Upper lobe of left lung (tissue), 6 donors: ENCODE measurements around the gene IL3RA. TPM values are rescaled to one million over a fixed set of nuclear protein-coding genes. Genes with fewer than 3 reads are reported as not detected.

Source experiments
- ATAC-seq, 2 donors: fragments of 200-7000 bp; cut with Tn5 transposase; one replicate each; pipeline ENCODE4 v1.9.1; 2022; ENCODE audit warnings: mild to moderate bottlenecking in 2 of 2, moderate library complexity in 2 of 2; ENCODE audit not compliant: low FRiP score in 2 of 2
- DNase-seq, 2 donors: peaks; one replicate each; pipeline ENCODE4 v3.0.0-alpha.2; 2019 to 2020
- H3K27ac ChIP-seq, 4 donors: fragments of 200-600 bp; sonication (generic); one replicate each; pipeline ENCODE4 v1.5.1; 2016 to 2019
- H3K27me3 ChIP-seq, 4 donors: fragments of 200-600 bp; sonication (generic); one replicate each; pipeline ENCODE4 v1.5.1; 2017 to 2019
- H3K36me3 ChIP-seq, 4 donors: fragments of 200-600 bp; sonication (generic); one replicate each; pipeline ENCODE4 v1.5.1; 2016 to 2019
- H3K4me1 ChIP-seq, 4 donors: fragments of 200-600 bp; sonication (generic); one replicate each; pipeline ENCODE4 v1.5.1; 2018 to 2019
- H3K4me3 ChIP-seq, 4 donors: fragments of 200-600 bp; sonication (generic); one replicate each; pipeline ENCODE4 v1.5.1; 2017 to 2019; ENCODE audit warnings: mild to moderate bottlenecking in 2 of 4, moderate library complexity in 1 of 4
- H3K9me3 ChIP-seq, 4 donors: fragments of 200-600 bp; sonication (generic); one replicate each; pipeline ENCODE4 v1.5.1; 2018 to 2019
- EP300 ChIP-seq, 4 donors: sonication (generic); formaldehyde crosslinking; IDR thresholded peaks; one replicate each; pipeline ENCODE4 v1.5.1; 2017; ENCODE audit warnings: antibody characterized with exemption in 4 of 4, control low read depth in 2 of 4
- POLR2A ChIP-seq, 4 donors: fragments of 450-650 bp; IDR thresholded peaks; one replicate each; pipeline ENCODE4 v1.5.1; 2016 to 2017; ENCODE audit warnings: antibody characterized with exemption in 4 of 4, mild to moderate bottlenecking in 2 of 4
- POLR2AphosphoS5 ChIP-seq, 2 donors: sonication (generic); formaldehyde crosslinking; IDR thresholded peaks; one replicate each; pipeline ENCODE4 v1.5.1; 2017; ENCODE audit warnings: antibody characterized with exemption in 2 of 2
- WGBS, 2 donors: methylation state at CpG; one replicate each; pipeline ENCODE4 v1.1.5; 2017 to 2018; 5-methylcytosine and 5-hydroxymethylcytosine counted together
- total RNA-seq, 6 donors: library from RNA; depleted of rRNA in 4 of 6; stranded (reverse); fragments of >200 nt in 4 of 6; gene quantifications; one replicate each; pipeline versions ENCODE4 v1.1.0 to v1.2.1, GENCODE V29; 2016 to 2021
- TF ChIP-seq, protein P1 (sequence below), 6 experiments: fragments of 450-650 bp in 4 of 6; fragments of 200-600 bp in 2 of 6; sonication (generic) in 2 of 6; IDR thresholded peaks; one replicate each; pipeline ENCODE4 v1.5.1; 2016 to 2019; ENCODE audit warnings: antibody characterized with exemption in 6 of 6
- donor health status: DM: no; HTN: no; CAD: no; lungs with moderate emphysema.
- donor health status: DM: no; HTN: yes; CAD: no; lungs with severe emphysema.

Gene IL3RA
- total RNA-seq, 6 donors from 2014 or later = 8.8 to 62.3 (median 31.9) TPM

GRCh38 chrX:1420371-1420770, 83.8 kb downstream of the IL3RA start:
- H3K4me3 ChIP-seq = no peak overlapping the region
- ATAC-seq (no peak), DNase-seq (no peak)
- H3K27ac ChIP-seq = no peak overlapping the region
- H3K4me1 ChIP-seq = no peaks in the 10 kb centered on the region
- 67 to 70% methylated on average over 12 to 14 of the region's 14 CpGs for WGBS, 2 donors
- TF ChIP-seq POLR2A (IDR thresholded peaks at IDR 0.05) (no peak), EP300 (IDR thresholded peaks at IDR 0.05) (no peak)
- peaks cover 1 to 58% (median 22%) of the 10 kb centered on the region in 4 donors for H3K36me3 ChIP-seq
- peaks cover 0 to 12% (median 11%) of the 10 kb centered on the region in 4 donors for H3K9me3 ChIP-seq
- H3K27me3 ChIP-seq = no peaks in the 10 kb centered on the region

DNA sequence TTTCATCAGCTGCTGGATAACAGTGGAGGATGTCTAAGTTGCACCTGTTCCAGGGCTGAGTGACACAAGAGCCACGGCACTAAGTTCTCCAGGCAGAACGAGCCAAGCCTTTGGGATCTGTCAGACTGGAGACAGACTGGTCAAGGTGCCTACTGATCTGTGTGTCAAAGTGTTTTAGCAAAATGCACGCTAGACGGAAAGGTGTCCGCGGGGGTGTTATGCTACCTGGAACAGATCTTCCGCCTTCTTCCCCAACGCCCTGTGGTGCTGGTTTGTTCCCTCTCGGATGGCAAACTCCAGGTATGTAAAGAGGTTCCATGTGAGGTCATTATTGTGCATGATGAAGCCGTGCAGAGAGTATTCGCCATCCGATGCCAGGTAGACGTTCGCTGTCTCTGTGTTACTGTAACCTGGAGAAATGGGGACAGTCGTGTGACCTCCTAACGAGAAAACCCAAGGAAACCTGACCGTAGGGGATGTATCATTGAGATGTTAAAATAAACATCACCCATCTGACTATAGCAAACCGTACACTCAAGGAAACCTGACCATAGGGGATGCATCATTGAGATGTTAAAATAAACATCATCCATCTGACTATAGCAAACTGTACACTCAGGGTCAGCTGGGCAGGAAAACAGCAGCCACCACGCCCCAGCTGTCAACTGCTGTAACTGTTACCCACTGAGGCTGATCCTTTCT, 85.0 kb downstream of the IL3RA start:
- Histone ChIP-seq H3K27me3 (no peaks in the 10 kb centered on the region), H3K9me3 (peaks cover 0 to 12% (median 11%) of the 10 kb centered on the region in 4 donors), H3K27ac (no peak overlapping the region), H3K36me3 (peaks cover 4 to 58% (median 27%) of the 10 kb centered on the region in 4 donors), H3K4me3 (no peak overlapping the region), H3K4me1 (no peaks in the 10 kb centered on the region)
- ATAC-seq (no peak), DNase-seq (no peak)
- 97 to 99% methylated on average over 19 of the region's 19 CpGs for WGBS, 2 donors
- TF ChIP-seq POLR2A (IDR thresholded peaks at IDR 0.05) (no peak), POLR2AphosphoS5 (IDR thresholded peaks at IDR 0.05) (no peak), EP300 (IDR thresholded peaks at IDR 0.05) (no peak)
- TF ChIP-seq, protein P1, sequence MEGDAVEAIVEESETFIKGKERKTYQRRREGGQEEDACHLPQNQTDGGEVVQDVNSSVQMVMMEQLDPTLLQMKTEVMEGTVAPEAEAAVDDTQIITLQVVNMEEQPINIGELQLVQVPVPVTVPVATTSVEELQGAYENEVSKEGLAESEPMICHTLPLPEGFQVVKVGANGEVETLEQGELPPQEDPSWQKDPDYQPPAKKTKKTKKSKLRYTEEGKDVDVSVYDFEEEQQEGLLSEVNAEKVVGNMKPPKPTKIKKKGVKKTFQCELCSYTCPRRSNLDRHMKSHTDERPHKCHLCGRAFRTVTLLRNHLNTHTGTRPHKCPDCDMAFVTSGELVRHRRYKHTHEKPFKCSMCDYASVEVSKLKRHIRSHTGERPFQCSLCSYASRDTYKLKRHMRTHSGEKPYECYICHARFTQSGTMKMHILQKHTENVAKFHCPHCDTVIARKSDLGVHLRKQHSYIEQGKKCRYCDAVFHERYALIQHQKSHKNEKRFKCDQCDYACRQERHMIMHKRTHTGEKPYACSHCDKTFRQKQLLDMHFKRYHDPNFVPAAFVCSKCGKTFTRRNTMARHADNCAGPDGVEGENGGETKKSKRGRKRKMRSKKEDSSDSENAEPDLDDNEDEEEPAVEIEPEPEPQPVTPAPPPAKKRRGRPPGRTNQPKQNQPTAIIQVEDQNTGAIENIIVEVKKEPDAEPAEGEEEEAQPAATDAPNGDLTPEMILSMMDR (IDR thresholded peaks at IDR 0.05) = no peak

GRCh38 chrX:1422135-1422465, 85.5 kb downstream of the IL3RA start:
- Histone ChIP-seq H3K4me3 (no peak overlapping the region), H3K4me1 (no peaks in the 10 kb centered on the region), H3K27ac (no peak overlapping the region), H3K9me3 (peaks cover 0 to 12% (median 11%) of the 10 kb centered on the region in 4 donors), H3K27me3 (no peaks in the 10 kb centered on the region), H3K36me3 (peaks cover 4 to 61% (median 28%) of the 10 kb centered on the region in 4 donors)
- TF ChIP-seq, protein P1 (IDR thresholded peaks at IDR 0.05) = no peak
- no peak for TF ChIP-seq POLR2A (IDR thresholded peaks at IDR 0.05)
- TF ChIP-seq POLR2AphosphoS5 (IDR thresholded peaks at IDR 0.05) = no peak
- no peak for TF ChIP-seq EP300 (IDR thresholded peaks at IDR 0.05)
- DNase-seq (no peak), ATAC-seq (no peak)
- WGBS, 2 donors = 94 to 95% methylated on average over 3 to 4 of the region's 4 CpGs

- Histone ChIP-seq H3K27me3 (no peaks in the 10 kb centered on the region), H3K36me3 (peaks cover 4 to 64% (median 30%) of the 10 kb centered on the region in 4 donors)
- no peak for DNase-seq
These were observed 86.6 kb downstream of the IL3RA start for GRCh38 chrX:1423215-1423614.

GRCh38 chrX:1424147-1424851, 87.7 kb downstream of the IL3RA start:
- 74 to 76% methylated on average over 9 of the region's 9 CpGs for WGBS, 2 donors
- no peak for DNase-seq

More at GRCh38 chrX:1423215-1423614, 86.6 kb downstream of the IL3RA start:
- Histone ChIP-seq H3K4me3 (no peak overlapping the region), H3K4me1 (no peaks in the 10 kb centered on the region), H3K27ac (no peak overlapping the region), H3K9me3 (peaks cover 0 to 12% (median 11%) of the 10 kb centered on the region in 4 donors)
- no peak for ATAC-seq
- 50% methylated on average over 2 of the region's 2 CpGs for WGBS, 2 donors
- TF ChIP-seq POLR2AphosphoS5 (IDR thresholded peaks at IDR 0.05) = no peak
- no peak for TF ChIP-seq EP300 (IDR thresholded peaks at IDR 0.05)
- TF ChIP-seq, protein P1 (IDR thresholded peaks at IDR 0.05) = no peak
- TF ChIP-seq POLR2A (IDR thresholded peaks at IDR 0.05) = no peak

More at GRCh38 chrX:1424147-1424851, 87.7 kb downstream of the IL3RA start:
- Histone ChIP-seq H3K27me3 (no peaks in the 10 kb centered on the region), H3K4me3 (no peak overlapping the region), H3K27ac (no peak overlapping the region), H3K36me3 (peaks cover 4 to 53% (median 24%) of the 10 kb centered on the region in 4 donors), H3K4me1 (no peaks in the 10 kb centered on the region), H3K9me3 (peaks cover 0 to 12% (median 8%) of the 10 kb centered on the region in 4 donors)
- no peak for ATAC-seq
- TF ChIP-seq POLR2A (IDR thresholded peaks at IDR 0.05) = no peak
- TF ChIP-seq EP300 (IDR thresholded peaks at IDR 0.05) = no peak
- no peak for TF ChIP-seq POLR2AphosphoS5 (IDR thresholded peaks at IDR 0.05)
- TF ChIP-seq, protein P1 (IDR thresholded peaks at IDR 0.05) = no peak
